Nucleus accumbens (tissue), 56 donors: ENCODE results near the gene CRYBA1.
"Not testable (repeated sequence)": the region's sequence is repeated elsewhere in the genome, so short reads cannot be mapped to it uniquely, and the experiment has no call there.

Experiments
- DNase-seq, 56 donors: peaks; one replicate each; lab custom pipeline; 2025; lab: John Stamatoyannopoulos, UW

Gene CRYBA1

GRCh38 chr17:29246628-29247027 lies at the start of gene CRYBA1:
Gene CRYBA1, plus strand, starts transcription at chr17:29246859. Its CDS starts 5 bp downstream, at chr17:29246864.
- peak in 1 of 56 donors; percentile 16 for DNase-seq

- no peak for DNase-seq
Measured at GRCh38 chr17:29197516-29198272, 49.0 kb upstream of the CRYBA1 start.

GRCh38 chr17:29204068-29204804 lies 42.4 kb upstream of the CRYBA1 start:
- not testable (repeated sequence) for DNase-seq

GRCh38 chr17:29205047-29205446 lies 41.6 kb upstream of the CRYBA1 start:
- peak in 1 of 56 donors; percentile 13 for DNase-seq

- DNase-seq, result no peak
Measured at GRCh38 chr17:29207975-29208374, 38.7 kb upstream of the CRYBA1 start.

GRCh38 chr17:29209073-29209472 lies 37.6 kb upstream of the CRYBA1 start:
- DNase-seq, result no peak

GRCh38 chr17:29210879-29211278 lies 35.8 kb upstream of the CRYBA1 start:
- no peak for DNase-seq

GRCh38 chr17:29212094-29212631 lies 34.5 kb upstream of the CRYBA1 start:
- DNase-seq, result no peak

- peak in 51 of 56 donors; percentile 19 to 92 (median 73) for DNase-seq
Measured at GRCh38 chr17:29212681-29213121, 34.0 kb upstream of the CRYBA1 start.

- DNase-seq, result peak in 3 of 56 donors; percentile 8 to 33 (median 11)
Measured at GRCh38 chr17:29214215-29215146, 32.2 kb upstream of the CRYBA1 start.

- DNase-seq, result no peak
Measured at GRCh38 chr17:29215174-29215573, 31.5 kb upstream of the CRYBA1 start.

- no peak for DNase-seq
Measured at GRCh38 chr17:29215717-29216116, 30.9 kb upstream of the CRYBA1 start.

GRCh38 chr17:29216181-29216580 lies 30.5 kb upstream of the CRYBA1 start:
- no peak for DNase-seq

GRCh38 chr17:29216856-29217255 lies 29.8 kb upstream of the CRYBA1 start:
- no peak for DNase-seq

- peak in 52 of 56 donors; percentile 25 to 90 (median 72) for DNase-seq
Measured at GRCh38 chr17:29219378-29220047, 27.1 kb upstream of the CRYBA1 start.

GRCh38 chr17:29221338-29221737 lies 25.3 kb upstream of the CRYBA1 start:
- DNase-seq, result not testable (repeated sequence)

GRCh38 chr17:29225396-29225795 lies 21.3 kb upstream of the CRYBA1 start:
- no peak for DNase-seq

- DNase-seq, result no peak
Measured at GRCh38 chr17:29233301-29233700, 13.4 kb upstream of the CRYBA1 start.

- DNase-seq, result not testable (repeated sequence)
Measured at GRCh38 chr17:29234972-29235371, 11.7 kb upstream of the CRYBA1 start.

GRCh38 chr17:29235904-29236303 lies 10.8 kb upstream of the CRYBA1 start:
- DNase-seq, result no peak
